Liver (tissue), 9 donors: ENCODE data around the gene MGAT5. TPM values are rescaled to one million over a fixed set of nuclear protein-coding genes. Genes with fewer than 3 reads are reported as not detected.
"Not testable (repeated sequence)": the region's sequence is repeated elsewhere in the genome, so short reads cannot be mapped to it uniquely, and the experiment has no call there.

Experiments used
- DNase-seq: peaks from one replicate; pipeline ENCODE4 v3.0.0-alpha.2; 2017; ENCODE audit warnings: low spot score
- H3K27ac ChIP-seq, 2 donors: one replicate each; pipeline ENCODE4 v1.7.0; 2013; ENCODE audit warnings: inconsistent platforms in 2 of 2, low read length in 2 of 2, control low read depth in 1 of 2, low read depth in 1 of 2, mild to moderate bottlenecking in 1 of 2
- H3K27me3 ChIP-seq, 4 donors: one replicate each; pipeline versions ENCODE4 v1.6.1 to v1.7.0; 2013; ENCODE audit warnings: low read length in 3 of 4, inconsistent platforms in 1 of 4, mild to moderate bottlenecking in 1 of 4, moderate library complexity in 1 of 4; ENCODE audit not compliant: control insufficient read depth in 4 of 4, insufficient read depth in 4 of 4
- H3K36me3 ChIP-seq, 4 donors: one replicate each; pipeline versions ENCODE4 v1.6.1 to v1.7.0; 2013; ENCODE audit warnings: low read length in 3 of 4, mild to moderate bottlenecking in 3 of 4, low read depth in 1 of 4, moderate library complexity in 1 of 4; ENCODE audit not compliant: control insufficient read depth in 4 of 4, insufficient read depth in 3 of 4
- H3K4me1 ChIP-seq, 4 donors: one replicate each; pipeline versions ENCODE4 v1.6.1 to v1.7.0; 2013; ENCODE audit warnings: low read length in 3 of 4, mild to moderate bottlenecking in 3 of 4, moderate library complexity in 1 of 4; ENCODE audit not compliant: control insufficient read depth in 4 of 4, insufficient read depth in 4 of 4
- H3K4me3 ChIP-seq, 3 donors: one replicate each; pipeline versions ENCODE4 v1.6.1 to v1.7.0; 2013; ENCODE audit warnings: low read length in 3 of 3, control low read depth in 1 of 3, low read depth in 1 of 3, mild to moderate bottlenecking in 1 of 3
- H3K9ac ChIP-seq, 2 donors: one replicate each; pipeline ENCODE4 v1.7.0; 2013; ENCODE audit warnings: low read length in 2 of 2, mild to moderate bottlenecking in 2 of 2, moderate library complexity in 2 of 2, control low read depth in 1 of 2, low read depth in 1 of 2
- H3K9me3 ChIP-seq, 4 donors: one replicate each; pipeline versions ENCODE4 v1.6.1 to v1.7.0; 2013; ENCODE audit warnings: low read length in 3 of 4; ENCODE audit not compliant: control insufficient read depth in 4 of 4
- CTCF ChIP-seq: fragments of 150-350 bp; IDR thresholded peaks from 2 replicates; pipeline ENCODE4 v1.5.1; 2017; ENCODE audit warnings: improper control_type of control experiment, low read depth, low read length; ENCODE audit not compliant: missing input control
- GABPA ChIP-seq, 2 donors: IDR thresholded peaks in 1 of 2; conservative IDR thresholded peaks in 1 of 2; 2 replicates each; pipeline ENCODE4 v1.6.1; 2016; ENCODE audit warnings: antibody characterized with exemption in 2 of 2, mild to moderate bottlenecking in 1 of 2, moderate library complexity in 1 of 2
- HNF4G ChIP-seq: IDR thresholded peaks from 2 replicates; pipeline ENCODE4 v1.6.1; 2016; ENCODE audit warnings: antibody characterized with exemption
- RAD21 ChIP-seq, 2 donors: IDR thresholded peaks; 2 replicates each; pipeline ENCODE4 v1.6.1; 2016; ENCODE audit warnings: antibody characterized with exemption in 2 of 2, mild to moderate bottlenecking in 2 of 2
- REST ChIP-seq: IDR thresholded peaks from 2 replicates; pipeline ENCODE4 v1.6.1; 2016; ENCODE audit warnings: antibody characterized with exemption, mild to moderate bottlenecking
- SP1 ChIP-seq: IDR thresholded peaks from 2 replicates; pipeline ENCODE4 v1.6.1; 2018; ENCODE audit warnings: antibody characterized with exemption, mild to moderate bottlenecking
- WGBS: extraction: QIAGEN DNeasy Blood & Tissue Kit; methylation state at CpG from one replicate; pipeline ENCODE4 v1.1.7; 2013; 5-methylcytosine and 5-hydroxymethylcytosine counted together
- polyA plus RNA-seq, 2 donors: library from polyadenylated mRNA; stranded (reverse) in 1 of 2; unstranded in 1 of 2; fragments of 200-250 nt in 1 of 2; fragments of >200 nt in 1 of 2; fragmentation: Nextera tagmentation in 1 of 2; extraction: Ambion mirVana in 1 of 2; gene quantifications; one replicate each; pipeline versions ENCODE4 v1.2.1 to v1.2.3, GENCODE V29; 2013 to 2015
- total RNA-seq, 2 donors: library from RNA; depleted of rRNA; stranded (reverse); fragments of >200 nt; gene quantifications; one replicate each; pipeline ENCODE4 v1.2.3, GENCODE V29; 2014
- donor health status: healthy.
- donor health status: healthy.
- donor health status: healthy.
- donor health status: healthy.
- donor health status: healthy.

The MGAT5 gene
- total and polyA plus RNA-seq, 4 donors, result 1.8 to 12.7 (median 5.6) TPM

- Histone ChIP-seq H3K4me3 (no peak overlapping the region), H3K27ac (no peak overlapping the region), H3K36me3 (no peaks in the 10 kb centered on the region), H3K27me3 (no peaks in the 10 kb centered on the region), H3K9me3 (no peaks in the 10 kb centered on the region), H3K9ac (no peak overlapping the region), H3K4me1 (no peaks in the 10 kb centered on the region)
- TF ChIP-seq GABPA (IDR thresholded peaks at IDR 0.05 in 1 of 2, conservative IDR thresholded peaks at IDR 0.05 in 1 of 2) (no peak), CTCF (no peak), REST (no peak), RAD21 (IDR thresholded peaks at IDR 0.05) (no peak)
- DNase-seq, result no peak
- 92% methylated on average over 8 of the region's 8 CpGs for WGBS
These were observed 40.1 kb downstream of the MGAT5 start for GRCh38 chr2:134293719-134294537.

GRCh38 chr2:134294598-134294997 lies 40.7 kb downstream of the MGAT5 start:
- H3K4me1 ChIP-seq, DNase-seq, H3K4me3 ChIP-seq, H3K9ac ChIP-seq, H3K27me3 ChIP-seq, H3K9me3 ChIP-seq, H3K27ac ChIP-seq, H3K36me3 ChIP-seq: not testable (repeated sequence)
- WGBS, result 85% methylated on average over 3 of the region's 3 CpGs

GRCh38 chr2:134295441-134295840 lies 41.6 kb downstream of the MGAT5 start:
- Histone ChIP-seq H3K9ac (no peak overlapping the region), H3K36me3 (no peaks in the 10 kb centered on the region), H3K4me1 (peaks cover 0 to under 1% (median 0%) of the 10 kb centered on the region in 4 donors), H3K9me3 (no peaks in the 10 kb centered on the region), H3K27me3 (no peaks in the 10 kb centered on the region), H3K27ac (no peak overlapping the region), H3K4me3 (no peak overlapping the region)
- WGBS, result 83% methylated on average over 3 of the region's 3 CpGs
- no peak for DNase-seq
- TF ChIP-seq RAD21 (IDR thresholded peaks at IDR 0.05) (no peak), HNF4G (no peak), SP1 (no peak), REST (no peak)
